Lower leg skin (tissue), 3 donors: Measurements from ENCODE around the gene UBE2J1.

Source experiments
- POLR2A ChIP-seq, 2 donors: fragments of 450-650 bp; IDR thresholded peaks; one replicate each; pipeline ENCODE4 v1.6.1; 2016 to 2017; ENCODE audit warnings: antibody characterized with exemption in 2 of 2, mild to moderate bottlenecking in 1 of 2, moderate library complexity in 1 of 2
- TF ChIP-seq, protein P1 (sequence below), 3 donors: fragments of 450-650 bp; IDR thresholded peaks; one replicate each; pipeline ENCODE4 v1.5.1; 2016; ENCODE audit warnings: antibody characterized with exemption in 3 of 3, mild to moderate bottlenecking in 3 of 3, moderate library complexity in 2 of 3

DNA sequence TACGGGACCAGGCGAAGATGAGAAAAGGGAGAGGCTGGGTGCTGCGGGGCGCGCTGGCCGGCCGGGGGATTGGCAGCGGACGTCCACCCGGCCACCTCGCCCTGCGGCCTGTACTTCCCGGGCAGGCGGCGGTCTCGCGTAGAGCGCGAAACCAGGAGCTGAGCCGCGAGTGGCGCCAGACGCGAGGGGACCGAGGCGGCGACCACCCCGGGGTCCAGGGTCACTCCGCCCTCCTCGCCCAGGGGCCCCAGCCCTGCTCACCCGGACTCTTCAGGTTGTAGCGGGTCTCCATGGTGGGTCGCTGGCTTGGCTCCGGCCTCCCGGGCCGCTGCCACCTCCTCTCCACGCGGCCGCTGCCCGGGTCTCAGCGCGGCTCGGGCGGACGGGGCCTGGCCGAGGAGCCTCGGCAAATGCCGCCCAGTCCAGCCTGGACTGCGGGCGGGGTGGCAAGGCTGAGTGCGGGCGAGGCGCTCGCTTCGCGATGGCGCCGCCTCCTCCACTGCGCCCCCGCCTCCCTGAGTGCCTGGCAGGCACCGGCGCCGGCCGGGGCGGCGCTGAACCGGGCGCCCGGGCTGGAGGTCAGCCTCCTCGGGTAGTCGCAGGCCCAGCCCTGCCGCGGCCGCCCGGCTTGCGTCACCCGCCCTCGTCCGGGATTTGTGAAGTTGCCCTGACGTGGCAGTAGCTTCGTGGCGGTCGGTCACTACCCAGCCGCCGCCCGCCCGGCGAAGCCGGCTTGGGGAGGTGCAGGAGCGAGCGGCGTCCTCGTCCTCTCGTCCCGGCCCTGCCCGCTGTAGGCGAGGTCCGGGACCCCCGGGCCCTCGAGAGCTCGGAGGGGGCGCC, at the start of gene UBE2J1:
- TF ChIP-seq, protein P1, sequence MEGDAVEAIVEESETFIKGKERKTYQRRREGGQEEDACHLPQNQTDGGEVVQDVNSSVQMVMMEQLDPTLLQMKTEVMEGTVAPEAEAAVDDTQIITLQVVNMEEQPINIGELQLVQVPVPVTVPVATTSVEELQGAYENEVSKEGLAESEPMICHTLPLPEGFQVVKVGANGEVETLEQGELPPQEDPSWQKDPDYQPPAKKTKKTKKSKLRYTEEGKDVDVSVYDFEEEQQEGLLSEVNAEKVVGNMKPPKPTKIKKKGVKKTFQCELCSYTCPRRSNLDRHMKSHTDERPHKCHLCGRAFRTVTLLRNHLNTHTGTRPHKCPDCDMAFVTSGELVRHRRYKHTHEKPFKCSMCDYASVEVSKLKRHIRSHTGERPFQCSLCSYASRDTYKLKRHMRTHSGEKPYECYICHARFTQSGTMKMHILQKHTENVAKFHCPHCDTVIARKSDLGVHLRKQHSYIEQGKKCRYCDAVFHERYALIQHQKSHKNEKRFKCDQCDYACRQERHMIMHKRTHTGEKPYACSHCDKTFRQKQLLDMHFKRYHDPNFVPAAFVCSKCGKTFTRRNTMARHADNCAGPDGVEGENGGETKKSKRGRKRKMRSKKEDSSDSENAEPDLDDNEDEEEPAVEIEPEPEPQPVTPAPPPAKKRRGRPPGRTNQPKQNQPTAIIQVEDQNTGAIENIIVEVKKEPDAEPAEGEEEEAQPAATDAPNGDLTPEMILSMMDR (IDR thresholded peaks at IDR 0.05) = no peak
- peak in 1 of 2 donors; percentile 87 for TF ChIP-seq POLR2A (IDR thresholded peaks at IDR 0.05)
